Activated T-cell treated with anti-CD3 and anti-CD28 coated beads, Interleukin-2, amount 50 U/mL, for 1 hour (primary cell): ENCODE measurements around the gene CCHCR1.
"Not testable (repeated sequence)": the region's sequence is repeated elsewhere in the genome, so short reads cannot be mapped to it uniquely, and the experiment has no call there.

Experiments
- DNase-seq: peaks from one replicate; pipeline ENCODE4 v3.0.0-alpha.2; 2020

The CCHCR1 gene

GRCh38 chr6:31179896-31180295, 22.3 kb upstream of the CCHCR1 start:
- DNase-seq: no peak

- no peak for DNase-seq
These were observed 21.4 kb upstream of the CCHCR1 start for GRCh38 chr6:31179042-31179386.

DNA sequence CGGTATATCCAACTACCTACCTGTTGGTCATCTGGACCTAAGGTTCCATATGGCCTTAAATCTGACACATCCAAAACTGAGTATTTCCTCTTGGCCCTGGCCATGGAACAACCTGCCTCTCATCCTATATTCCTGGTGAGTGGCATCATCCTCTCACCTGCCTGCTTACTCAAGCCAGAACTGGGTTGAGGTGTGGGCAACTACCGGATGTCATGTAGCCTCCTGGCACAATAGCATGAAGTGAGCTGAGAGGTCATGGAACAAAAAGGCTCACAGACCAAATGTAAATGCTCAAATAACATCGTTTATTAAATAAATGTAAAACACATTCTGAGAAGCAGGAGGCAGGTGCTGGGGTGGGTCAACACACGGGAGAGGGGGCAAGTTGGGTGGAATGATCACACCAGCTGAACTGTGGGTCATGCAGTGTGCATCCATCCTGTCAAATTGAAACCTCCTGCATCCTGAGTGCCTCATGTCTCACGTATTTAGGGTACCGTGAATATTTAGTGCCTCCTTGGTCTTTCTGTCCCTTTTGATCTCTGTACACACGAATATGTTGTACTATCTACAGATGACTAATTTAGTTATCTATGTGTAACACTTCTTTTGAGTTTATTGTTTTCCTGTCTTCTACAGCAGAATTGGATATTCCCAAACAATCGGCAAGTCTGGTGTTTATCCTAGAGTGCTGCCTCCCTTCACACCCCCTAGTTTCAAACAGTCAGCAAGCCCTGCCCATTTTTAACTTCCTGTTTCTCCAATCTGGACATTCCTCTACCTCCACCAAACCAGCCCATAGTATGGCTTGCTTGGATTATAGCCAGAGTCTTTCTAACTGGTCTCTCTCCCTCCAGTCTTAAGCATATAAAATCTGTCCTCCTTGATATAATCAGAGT, 20.8 kb upstream of the CCHCR1 start:
- DNase-seq: no peak

DNA sequence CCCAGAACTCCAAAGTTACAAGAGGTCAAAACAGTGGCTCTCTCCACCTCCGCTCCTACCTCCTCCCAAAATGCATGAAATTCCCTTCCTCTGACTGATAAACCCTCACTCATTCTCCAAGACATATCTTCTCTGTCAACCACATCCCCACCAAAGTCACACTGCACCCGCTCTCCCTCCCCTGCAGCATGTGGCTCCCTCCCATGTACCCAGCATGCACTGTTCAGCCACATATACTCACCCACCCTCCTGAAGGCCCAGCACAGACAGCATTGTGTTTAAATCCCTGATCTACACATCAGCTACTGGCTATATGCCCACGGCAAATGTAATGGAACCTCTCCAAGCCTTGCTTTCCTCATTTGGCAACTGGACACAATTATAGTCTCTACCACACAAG, 18.4 kb upstream of the CCHCR1 start:
- no peak for DNase-seq

DNA sequence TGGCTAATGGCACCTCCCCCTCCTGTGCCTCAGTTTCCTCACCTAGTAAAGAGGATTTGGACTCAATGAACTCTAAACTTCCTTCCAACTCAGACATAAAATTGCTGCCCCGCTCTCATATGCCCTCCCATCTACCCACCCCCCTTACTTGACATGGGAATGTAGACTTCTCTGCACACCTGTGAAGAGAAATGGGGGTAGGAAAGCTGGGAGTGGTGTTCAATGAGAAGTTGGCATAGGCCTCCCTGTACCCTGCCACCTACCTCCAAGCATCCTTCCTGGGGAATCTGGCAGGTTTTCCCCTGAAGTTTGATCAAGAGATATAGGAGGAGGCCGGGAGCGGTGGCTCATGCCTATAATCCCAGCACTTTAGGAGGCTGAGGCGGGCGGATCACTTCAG, 16.8 kb upstream of the CCHCR1 start:
- no peak for DNase-seq

GRCh38 chr6:31173406-31173805, 15.8 kb upstream of the CCHCR1 start:
- no peak for DNase-seq

DNA sequence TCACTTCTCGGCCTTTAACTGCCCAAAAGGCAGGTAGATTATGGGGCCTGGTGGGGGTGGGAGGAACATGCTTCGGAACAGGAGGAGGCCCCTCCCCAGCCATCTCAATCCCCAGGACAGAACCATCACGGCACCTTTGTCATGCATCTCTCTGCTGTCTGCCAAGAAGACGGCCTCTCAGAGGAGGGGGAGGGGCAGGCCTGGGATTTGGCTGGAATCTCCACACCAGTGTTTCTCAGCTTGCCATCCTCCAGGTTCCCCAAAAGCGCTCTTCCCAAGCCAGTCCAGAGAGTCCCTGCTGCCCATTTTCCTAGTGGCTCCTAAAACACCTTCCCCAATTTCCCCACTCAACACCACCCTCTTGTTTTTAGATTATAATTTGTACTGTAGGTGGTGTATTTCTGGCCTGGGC, 15.4 kb upstream of the CCHCR1 start:
- no peak for DNase-seq

GRCh38 chr6:31171931-31172905, 14.6 kb upstream of the CCHCR1 start:
- DNase-seq: no peak

- DNase-seq: no peak
These were observed 13.5 kb upstream of the CCHCR1 start for GRCh38 chr6:31170987-31171671.

DNA sequence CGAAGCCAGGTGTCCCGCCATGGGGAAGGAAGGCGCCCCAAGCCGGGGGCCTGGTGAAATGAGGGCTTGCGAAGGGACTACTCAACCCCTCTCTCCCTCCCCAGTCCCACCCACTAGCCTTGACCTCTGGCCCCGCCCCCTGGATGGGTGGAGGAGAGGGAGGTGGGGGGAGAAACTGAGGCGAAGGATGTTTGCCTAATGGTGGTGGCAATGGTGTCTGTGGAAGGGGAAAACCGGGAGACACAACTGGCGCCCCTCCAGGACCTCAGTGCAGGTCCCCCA, 12.9 kb upstream of the CCHCR1 start, which contains the start of gene POU5F1:
Gene POU5F1, minus strand, starts transcription at position 83 of the 282 bp plus-strand sequence. Its CDS starts 62 bp downstream, at position 21.
- DNase-seq: no peak

- not testable (repeated sequence) for DNase-seq
These were observed 12.4 kb upstream of the CCHCR1 start for GRCh38 chr6:31169858-31170599.

GRCh38 chr6:31169123-31169857, 11.7 kb upstream of the CCHCR1 start:
- DNase-seq: no peak

GRCh38 chr6:31168606-31169005, 11.0 kb upstream of the CCHCR1 start:
- DNase-seq: no peak

GRCh38 chr6:31165986-31166385, 8.4 kb upstream of the CCHCR1 start:
- DNase-seq: no peak

- DNase-seq: not testable (repeated sequence)
These were observed 7.6 kb upstream of the CCHCR1 start for GRCh38 chr6:31165064-31165832.

- DNase-seq: not testable (repeated sequence)
These were observed 7.0 kb upstream of the CCHCR1 start for GRCh38 chr6:31164475-31165063.

GRCh38 chr6:31163922-31164321, 6.3 kb upstream of the CCHCR1 start:
- DNase-seq: no peak

GRCh38 chr6:31162463-31163165, 5.0 kb upstream of the CCHCR1 start:
- DNase-seq: no peak

DNA sequence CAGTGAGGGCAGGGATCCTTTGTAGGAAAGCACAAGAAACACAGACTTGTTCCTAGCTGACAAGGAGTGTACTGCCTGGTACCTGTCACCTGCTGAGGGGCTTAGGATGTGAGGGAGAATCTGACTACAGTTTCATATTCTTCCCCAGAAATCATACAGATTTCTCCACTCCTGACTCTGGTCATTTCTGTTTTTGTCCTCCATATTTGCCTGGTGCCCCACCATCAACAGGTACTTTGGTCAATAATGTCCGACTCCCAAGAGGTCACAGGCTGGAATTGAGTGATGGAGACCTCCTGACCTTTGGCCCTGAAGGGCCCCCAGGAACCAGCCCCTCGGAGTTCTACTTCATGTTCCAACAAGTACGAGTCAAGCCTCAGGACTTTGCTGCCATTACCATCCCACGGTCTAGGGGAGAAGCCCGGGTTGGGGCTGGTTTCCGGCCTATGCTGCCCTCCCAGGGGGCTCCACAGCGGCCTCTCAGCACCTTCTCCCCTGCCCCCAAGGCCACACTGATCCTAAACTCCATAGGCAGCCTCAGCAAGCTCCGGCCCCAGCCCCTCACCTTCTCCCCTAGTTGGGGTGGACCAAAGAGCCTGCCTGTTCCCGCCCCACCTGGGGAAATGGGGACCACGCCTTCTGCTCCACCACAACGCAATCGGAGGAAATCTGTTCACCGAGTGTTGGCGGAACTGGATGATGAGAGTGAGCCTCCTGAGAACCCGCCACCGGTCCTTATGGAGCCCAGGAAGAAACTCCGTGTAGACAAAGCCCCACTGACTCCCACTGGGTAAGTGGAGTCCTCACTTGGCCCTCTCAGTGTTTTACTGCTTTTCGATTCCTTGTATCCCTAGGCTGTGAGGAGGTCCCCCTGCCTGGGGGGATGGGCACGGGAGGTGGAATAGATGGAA, 3.9 kb upstream of the CCHCR1 start:
- no peak for DNase-seq
